ENCODE measurements around the gene MUC5B.

The MUC5B gene

GRCh38 chr11:1251236-1251770 is 28.4 kb downstream of the MUC5B start:
- Histone ChIP-seq H3K27ac (no peak overlapping the region), H3K4me3 (no peak overlapping the region)
- no peak for TF ChIP-seq CTCF (IDR thresholded peaks at IDR 0.05)
- no peak for DNase-seq (ENCODE audit: low spot score)

GRCh38 chr11:1252371-1253102 is 29.7 kb downstream of the MUC5B start:
- DNase-seq (ENCODE audit: low spot score), result no peak
- no peak for TF ChIP-seq CTCF (IDR thresholded peaks at IDR 0.05)
- H3K27ac ChIP-seq, result no peak overlapping the region
- H3K4me3 ChIP-seq, result no peak overlapping the region

GRCh38 chr11:1253103-1253485 is 30.2 kb downstream of the MUC5B start:
- H3K4me3 ChIP-seq, result no peak overlapping the region
- no peak overlapping the region for H3K27ac ChIP-seq
- TF ChIP-seq CTCF (IDR thresholded peaks at IDR 0.05), result no peak
- no peak for DNase-seq (ENCODE audit: low spot score)

- no peak for DNase-seq (ENCODE audit: low spot score)
- no peak overlapping the region for H3K4me3 ChIP-seq
- no peak for TF ChIP-seq CTCF (IDR thresholded peaks at IDR 0.05)
These were observed 31.3 kb downstream of the MUC5B start for GRCh38 chr11:1254086-1254648.

GRCh38 chr11:1254733-1255132 is 31.9 kb downstream of the MUC5B start:
- TF ChIP-seq CTCF (IDR thresholded peaks at IDR 0.05), result no peak
- Histone ChIP-seq H3K27ac (no peak overlapping the region), H3K4me3 (no peak overlapping the region)
- DNase-seq (ENCODE audit: low spot score), result no peak

More at GRCh38 chr11:1254086-1254648, 31.3 kb downstream of the MUC5B start:
- H3K27ac ChIP-seq, result no peak overlapping the region

- TF ChIP-seq CTCF (IDR thresholded peaks at IDR 0.05), result no peak
- H3K4me3 ChIP-seq, result no peak overlapping the region
- no peak for DNase-seq (ENCODE audit: low spot score)
- H3K27ac ChIP-seq, result no peak overlapping the region
These were observed 32.3 kb downstream of the MUC5B start for GRCh38 chr11:1255151-1255550.

All from coronary artery (tissue), 2 donors.